MCF 10A (cell line): ENCODE results near the gene HS1BP3. TPM values are rescaled to one million over a fixed set of nuclear protein-coding genes. Genes with fewer than 3 reads are reported as not detected.

ENCODE experiments used
- BruUV-seq: library from RNA; stranded (reverse); fragments of 400-500 nt; replicated peaks from 2 replicates; lab custom pipeline; 2021; lab: Mats Ljungman, UMichigan
- CTCF ChIA-PET: fragments of 300-600 bp; sonication (Branson Sonifier 250); formaldehyde crosslinking; extraction: SDS; loops from one replicate; lab custom pipeline; 2021; ENCODE audit warnings: antibody characterized with exemption, inconsistent platforms; lab: Yijun Ruan, JAX
- POLR2A ChIA-PET: fragments of 300-600, 350-650 bp; sonication (Branson Sonifier 250); formaldehyde crosslinking; extraction: SDS; loops from one replicate; lab custom pipeline; 2020; ENCODE audit warnings: antibody characterized with exemption, inconsistent platforms; lab: Yijun Ruan, JAX
- DNase-seq: peaks from one replicate; pipeline ENCODE4 v3.0.0-alpha.2; 2018; ENCODE audit not compliant: unreplicated experiment
- H3K27ac Mint-ChIP-seq: one replicate; pipeline ENCODE4 v1.8.0; 2022; ENCODE audit warnings: mild to moderate bottlenecking, low read depth, mixed read lengths; ENCODE audit not compliant: unreplicated experiment
- H3K27me3 Mint-ChIP-seq: one replicate; pipeline ENCODE4 v1.8.0; 2022; ENCODE audit warnings: mixed read lengths; ENCODE audit not compliant: insufficient read depth, unreplicated experiment
- H3K36me3 Mint-ChIP-seq: one replicate; pipeline ENCODE4 v1.8.0; 2022; ENCODE audit warnings: mild to moderate bottlenecking, moderate library complexity, mixed read lengths; ENCODE audit not compliant: insufficient read depth, unreplicated experiment
- H3K4me1 Mint-ChIP-seq: one replicate; pipeline ENCODE4 v1.8.0; 2022; ENCODE audit warnings: mixed read lengths; ENCODE audit not compliant: insufficient read depth, unreplicated experiment
- H3K4me3 Mint-ChIP-seq: one replicate; pipeline ENCODE4 v1.8.0; 2022; ENCODE audit warnings: mild to moderate bottlenecking, moderate library complexity, mixed read lengths; ENCODE audit not compliant: unreplicated experiment
- H3K9me3 Mint-ChIP-seq: one replicate; pipeline ENCODE4 v1.8.0; 2022; ENCODE audit warnings: mixed read lengths; ENCODE audit not compliant: unreplicated experiment
- intact Hi-C: fragments of 100-400 bp; cut with micrococcal nuclease; formaldehyde crosslinking; loops from 2 replicates; pipeline ENCODE4 v1.14.1; 2022
- total RNA-seq: library from RNA; stranded (reverse); gene quantifications from 2 replicates; pipeline ENCODE4 v1.2.3, GENCODE V29; 2022
- TF ChIP-seq, protein P1 (sequence below): fragments of 200-600 bp; IDR thresholded peaks from one replicate; pipeline ENCODE4 v1.8.0; 2022; ENCODE audit warnings: antibody characterized with exemption, mild to moderate bottlenecking; ENCODE audit not compliant: unreplicated experiment

HS1BP3 gene
- total RNA-seq, 1 experiment from 2014 or later, result 10.0 TPM

DNA sequence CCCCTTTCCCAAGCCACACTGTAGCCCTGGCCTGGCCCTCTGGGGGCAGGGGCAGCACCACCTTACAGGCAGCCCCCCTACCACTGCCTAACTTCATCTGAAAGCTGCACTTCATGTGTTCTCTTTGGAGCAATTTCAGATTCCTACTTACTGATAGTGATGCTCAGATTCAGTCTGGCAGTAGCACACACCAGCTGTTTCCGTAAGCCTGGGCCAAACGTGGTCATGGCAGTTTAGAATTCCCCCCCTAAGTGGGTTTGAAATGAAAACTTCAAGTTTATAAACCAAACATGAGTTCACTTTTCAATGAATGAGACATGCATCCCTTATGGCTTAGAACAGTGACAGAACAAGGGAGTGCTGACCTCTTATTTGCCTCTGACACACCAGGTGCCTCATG lies 45.5 kb upstream of the HS1BP3 start:
- TF ChIP-seq, protein P1, sequence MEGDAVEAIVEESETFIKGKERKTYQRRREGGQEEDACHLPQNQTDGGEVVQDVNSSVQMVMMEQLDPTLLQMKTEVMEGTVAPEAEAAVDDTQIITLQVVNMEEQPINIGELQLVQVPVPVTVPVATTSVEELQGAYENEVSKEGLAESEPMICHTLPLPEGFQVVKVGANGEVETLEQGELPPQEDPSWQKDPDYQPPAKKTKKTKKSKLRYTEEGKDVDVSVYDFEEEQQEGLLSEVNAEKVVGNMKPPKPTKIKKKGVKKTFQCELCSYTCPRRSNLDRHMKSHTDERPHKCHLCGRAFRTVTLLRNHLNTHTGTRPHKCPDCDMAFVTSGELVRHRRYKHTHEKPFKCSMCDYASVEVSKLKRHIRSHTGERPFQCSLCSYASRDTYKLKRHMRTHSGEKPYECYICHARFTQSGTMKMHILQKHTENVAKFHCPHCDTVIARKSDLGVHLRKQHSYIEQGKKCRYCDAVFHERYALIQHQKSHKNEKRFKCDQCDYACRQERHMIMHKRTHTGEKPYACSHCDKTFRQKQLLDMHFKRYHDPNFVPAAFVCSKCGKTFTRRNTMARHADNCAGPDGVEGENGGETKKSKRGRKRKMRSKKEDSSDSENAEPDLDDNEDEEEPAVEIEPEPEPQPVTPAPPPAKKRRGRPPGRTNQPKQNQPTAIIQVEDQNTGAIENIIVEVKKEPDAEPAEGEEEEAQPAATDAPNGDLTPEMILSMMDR, result no peak
- H3K4me3 Mint-ChIP-seq, result no peak overlapping the region
- ChIA-PET CTCF (interaction anchor here (0.6 to 3.3 kb wide), 2 partner anchors 35 to 66 kb away, joined by 4 to 12 read pairs; no protein-coding TSS in a partner anchor), POLR2A (interaction anchor here (1.1 kb wide), 1 partner anchor 45 kb away, joined by 3 read pairs; no protein-coding TSS in a partner anchor)
- H3K9me3 Mint-ChIP-seq, result no peaks in the 10 kb centered on the region
- no peak overlapping the region for H3K27ac Mint-ChIP-seq
- intact Hi-C loops, result no loop called here
- no peaks in the 10 kb centered on the region for H3K4me1 Mint-ChIP-seq
- no TSS peak for BruUV-seq
- H3K27me3 Mint-ChIP-seq, result no peaks in the 10 kb centered on the region
- peaks cover 12% of the 10 kb centered on the region for H3K36me3 Mint-ChIP-seq
- DNase-seq, result no peak

DNA sequence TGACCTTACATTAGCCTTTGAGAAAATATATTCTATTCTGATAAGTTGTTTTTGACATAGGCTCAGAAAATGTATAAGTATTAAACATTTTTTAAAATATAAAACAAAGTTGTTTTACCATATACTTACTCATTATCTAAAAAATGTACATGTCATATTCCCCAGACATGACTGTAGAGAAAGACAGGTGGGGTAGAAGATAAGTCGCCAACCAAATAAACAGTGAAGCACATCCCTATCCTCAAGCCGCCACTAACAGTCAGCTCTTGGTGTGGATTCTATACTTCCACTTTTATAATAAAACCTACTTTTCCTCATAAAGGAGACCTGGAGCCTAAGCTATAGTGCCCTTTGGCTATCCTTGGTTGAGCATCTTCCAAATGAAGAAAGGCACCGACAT lies 42.4 kb upstream of the HS1BP3 start:
- POLR2A ChIA-PET, result no interaction called here
- Mint-ChIP-seq H3K27ac (no peak overlapping the region), H3K27me3 (no peaks in the 10 kb centered on the region), H3K9me3 (no peaks in the 10 kb centered on the region), H3K4me3 (no peak overlapping the region), H3K4me1 (no peaks in the 10 kb centered on the region), H3K36me3 (peaks cover 8% of the 10 kb centered on the region)
- BruUV-seq, result no TSS peak
- CTCF ChIA-PET, result interaction anchor here (0.9 to 2.7 kb wide), 4 partner anchors 16 to 268 kb away, joined by 3 to 10 read pairs (median 4); no protein-coding TSS in a partner anchor
- DNase-seq, result no peak
- TF ChIP-seq, protein P1, result no peak
- intact Hi-C loops, result no loop called here

- Mint-ChIP-seq H3K4me3 (no peak overlapping the region), H3K27me3 (no peaks in the 10 kb centered on the region), H3K27ac (no peak overlapping the region), H3K9me3 (no peaks in the 10 kb centered on the region), H3K36me3 (peaks cover 14% of the 10 kb centered on the region), H3K4me1 (no peaks in the 10 kb centered on the region)
- CTCF ChIA-PET, result interaction anchor here (0.6 to 2.7 kb wide), 6 partner anchors 10 to 269 kb away, joined by 3 to 10 read pairs (median 4); no protein-coding TSS in a partner anchor
- TF ChIP-seq, protein P1, result no peak
- POLR2A ChIA-PET, result interaction anchor here (0.6 kb wide), 1 partner anchor 123 kb away, joined by 3 read pairs; no protein-coding TSS in a partner anchor
- no peak for DNase-seq
- intact Hi-C loops, result no loop called here
- BruUV-seq, result no TSS peak
Measured at GRCh38 chr2:20692081-20692480, 41.2 kb upstream of the HS1BP3 start.

DNA sequence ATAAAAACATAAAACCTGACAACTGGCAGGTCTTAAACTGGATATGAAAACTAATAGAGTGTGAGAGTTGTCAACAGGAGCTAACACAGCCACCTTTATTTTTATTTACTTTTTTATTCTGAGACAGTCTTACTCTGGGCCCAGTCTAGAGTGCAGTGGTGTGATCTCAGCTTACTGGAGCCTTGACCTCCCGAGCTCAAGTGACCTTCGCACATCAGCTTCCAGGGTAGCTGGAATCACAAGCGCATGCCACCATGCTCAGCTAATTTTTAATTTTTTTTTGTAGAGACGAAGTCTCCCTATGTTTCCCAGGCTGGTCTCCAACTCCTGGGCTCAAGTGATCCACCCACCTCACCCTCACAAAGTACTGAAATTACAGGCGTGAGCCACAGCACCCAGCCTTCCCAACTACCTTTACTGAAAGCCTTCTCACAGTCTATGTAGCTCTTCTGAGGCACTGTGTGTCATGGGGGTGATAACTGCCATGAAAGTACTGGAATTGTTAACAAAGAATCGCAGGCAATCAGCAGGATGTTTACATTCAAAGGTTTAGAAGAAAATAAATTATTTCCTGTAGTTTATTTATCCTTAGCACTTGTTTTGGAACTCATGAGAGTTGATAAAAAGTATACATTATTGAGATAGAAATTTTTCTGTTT lies 40.3 kb upstream of the HS1BP3 start:
- Mint-ChIP-seq H3K9me3 (no peaks in the 10 kb centered on the region), H3K4me3 (no peak overlapping the region), H3K36me3 (peaks cover 23% of the 10 kb centered on the region), H3K27me3 (no peaks in the 10 kb centered on the region), H3K27ac (no peak overlapping the region), H3K4me1 (no peaks in the 10 kb centered on the region)
- intact Hi-C loops, result no loop called here
- DNase-seq, result no peak
- no TSS peak for BruUV-seq
- ChIA-PET POLR2A (no interaction called here), CTCF (interaction anchor here (0.6 to 2.7 kb wide), 4 partner anchors 30 to 1056 kb away, joined by 3 to 10 read pairs (median 4); no protein-coding TSS in a partner anchor)
- TF ChIP-seq, protein P1, result no peak
